ENCODE measurements around the gene PERM1. TPM values are rescaled to one million over a fixed set of nuclear protein-coding genes. Genes with fewer than 3 reads are reported as not detected.

The PERM1 gene
- total RNA-seq, 1 experiment from 2014 or later, result not detected

- DNase-seq (ENCODE audit: low spot score), result no peak
- Mint-ChIP-seq H3K9me3 (peaks cover under 1% of the 10 kb centered on the region), H3K4me1 (peaks cover 5% of the 10 kb centered on the region), H3K36me3 (no peaks in the 10 kb centered on the region), H3K4me3 (no peak overlapping the region), H3K27me3 (ENCODE audit: low read depth) (peaks cover 78% of the 10 kb centered on the region), H3K27ac (no peak overlapping the region)
- no peak for ATAC-seq
- POLR2A ChIA-PET, result interaction anchor here (0.8 to 1.4 kb wide), 2 partner anchors 16 to 21 kb away, joined by 3 read pairs; partner anchors contain the start of gene ISG15
- TF ChIP-seq SMAD3 (CRISPR knock-in tag; IDR thresholded peaks at IDR 0.05; ENCODE audit: borderline replicate concordance), result no peak
- no peak for TF ChIP-seq SP1 (CRISPR knock-in tag; conservative IDR thresholded peaks at IDR 0.05)
- no peak for TF ChIP-seq ZNF263 (CRISPR knock-in tag; IDR thresholded peaks at IDR 0.05; ENCODE audit: low read depth)
- TF ChIP-seq GABPB1 (CRISPR knock-in tag; IDR thresholded peaks at IDR 0.05), result no peak
- TF ChIP-seq EMX1 (CRISPR knock-in tag; IDR thresholded peaks at IDR 0.05), result no peak
- no peak for TF ChIP-seq MLX (CRISPR knock-in tag; IDR thresholded peaks at IDR 0.05)
- TF ChIP-seq TP53 (CRISPR knock-in tag; IDR thresholded peaks at IDR 0.05), result no peak
- TF ChIP-seq CTCF (IDR thresholded peaks at IDR 0.05), result no peak
- no peak for TF ChIP-seq PRRX2 (CRISPR knock-in tag; IDR thresholded peaks at IDR 0.05)
- TF ChIP-seq ATF1 (CRISPR knock-in tag; IDR thresholded peaks at IDR 0.05), result no peak
- TF ChIP-seq ZNF232 (CRISPR knock-in tag; IDR thresholded peaks at IDR 0.05), result no peak
- CTCF ChIA-PET, result interaction anchor here (0.8 to 3.7 kb wide), 8 partner anchors 14 to 302 kb away, joined by 3 to 23 read pairs (median 4); partner anchors contain the start of genes C1orf159, ISG15 and PERM1
Measured at GRCh38 chr1:997713-997992, 15.8 kb upstream of the PERM1 start.

GRCh38 chr1:996851-997712 lies 15.2 kb upstream of the PERM1 start:
- no peak for DNase-seq (ENCODE audit: low spot score)
- H3K27me3 Mint-ChIP-seq (ENCODE audit: low read depth), result peaks cover 78% of the 10 kb centered on the region
- H3K4me3 Mint-ChIP-seq, result no peak overlapping the region; the same call in 1 of the 2 replicates
- peaks cover 4% of the 10 kb centered on the region for H3K9me3 Mint-ChIP-seq
- peaks cover 5% of the 10 kb centered on the region for H3K4me1 Mint-ChIP-seq
- ATAC-seq, result no peak
- ChIA-PET CTCF (interaction anchor here (0.6 to 3.7 kb wide), 7 partner anchors 14 to 303 kb away, joined by 3 to 23 read pairs (median 3); partner anchors contain the start of genes ISG15 and PERM1), POLR2A (interaction anchor here (0.8 to 1.4 kb wide), 2 partner anchors 16 to 21 kb away, joined by 3 read pairs; partner anchors contain the start of gene ISG15)
- H3K27ac Mint-ChIP-seq, result no peak overlapping the region
- peaks cover 3% of the 10 kb centered on the region; the same call in 1 of the 2 replicates for H3K36me3 Mint-ChIP-seq
- TF ChIP-seq KAT7 (CRISPR knock-in tag; IDR thresholded peaks at IDR 0.05; ENCODE audit: borderline replicate concordance) (no peak), ZBTB21 (CRISPR knock-in tag; IDR thresholded peaks at IDR 0.05; ENCODE audit: borderline replicate concordance) (no peak), ZNF232 (CRISPR knock-in tag; IDR thresholded peaks at IDR 0.05) (no peak), ZBTB43 (CRISPR knock-in tag; IDR thresholded peaks at IDR 0.05) (no peak), ZNF317 (CRISPR knock-in tag; IDR thresholded peaks at IDR 0.05; ENCODE audit: borderline replicate concordance, low read depth) (no peak), AR (CRISPR knock-in tag; IDR thresholded peaks at IDR 0.05) (no peak), CDX4 (CRISPR knock-in tag; IDR thresholded peaks at IDR 0.05; ENCODE audit: borderline replicate concordance) (no peak), SP1 (CRISPR knock-in tag; conservative IDR thresholded peaks at IDR 0.05) (no peak), HMGA2 (CRISPR knock-in tag; IDR thresholded peaks at IDR 0.05) (no peak), ZNF423 (CRISPR knock-in tag; IDR thresholded peaks at IDR 0.05) (no peak), HMGXB4 (CRISPR knock-in tag; IDR thresholded peaks at IDR 0.05) (no peak), ELF4 (CRISPR knock-in tag; IDR thresholded peaks at IDR 0.05; ENCODE audit: low read depth) (no peak), ZSCAN18 (CRISPR knock-in tag; IDR thresholded peaks at IDR 0.05) (no peak)

All from WTC11 (cell line).